ENCODE data around the gene IFFO2. TPM values are rescaled to one million over a fixed set of nuclear protein-coding genes. Genes with fewer than 3 reads are reported as not detected.

The IFFO2 gene
- polyA plus RNA-seq, 4 donors = 0.22 to 3.6 (median 2.4) TPM

- WGBS, 3 donors = 85 to 95% (median 88%) methylated on average over 2 of the region's 2 CpGs
- H3K27me3 ChIP-seq (ENCODE audit: control insufficient read depth in 3 of 3, insufficient read depth in 3 of 3, low read length in 3 of 3) = peaks cover 0 to 8% (median 2%) of the 10 kb centered on the region in 3 donors
- no peak for DNase-seq
- no peaks in the 10 kb centered on the region for H3K9me3 ChIP-seq (ENCODE audit: control insufficient read depth in 2 of 2, insufficient read depth in 1 of 2, low read depth in 1 of 2, low read length in 1 of 2)
- no peak overlapping the region for H3K27ac ChIP-seq (ENCODE audit: low read depth in 1 of 3, low read length in 2 of 3)
- H3K36me3 ChIP-seq (ENCODE audit: control insufficient read depth in 3 of 3, insufficient read depth in 2 of 3, low read depth in 1 of 3, low read length in 3 of 3) = no peaks in the 10 kb centered on the region
- no peaks in the 10 kb centered on the region for H3K4me1 ChIP-seq (ENCODE audit: control insufficient read depth in 3 of 3, insufficient read depth in 2 of 3, low read depth in 1 of 3, low read length in 2 of 3)
- FAIRE-seq = no peak
- no peak overlapping the region for H3K4me3 ChIP-seq (ENCODE audit: low read depth in 1 of 3, low read length in 3 of 3)
Observed at GRCh38 chr1:18967066-18967690, 10.7 kb upstream of the IFFO2 start.

DNA sequence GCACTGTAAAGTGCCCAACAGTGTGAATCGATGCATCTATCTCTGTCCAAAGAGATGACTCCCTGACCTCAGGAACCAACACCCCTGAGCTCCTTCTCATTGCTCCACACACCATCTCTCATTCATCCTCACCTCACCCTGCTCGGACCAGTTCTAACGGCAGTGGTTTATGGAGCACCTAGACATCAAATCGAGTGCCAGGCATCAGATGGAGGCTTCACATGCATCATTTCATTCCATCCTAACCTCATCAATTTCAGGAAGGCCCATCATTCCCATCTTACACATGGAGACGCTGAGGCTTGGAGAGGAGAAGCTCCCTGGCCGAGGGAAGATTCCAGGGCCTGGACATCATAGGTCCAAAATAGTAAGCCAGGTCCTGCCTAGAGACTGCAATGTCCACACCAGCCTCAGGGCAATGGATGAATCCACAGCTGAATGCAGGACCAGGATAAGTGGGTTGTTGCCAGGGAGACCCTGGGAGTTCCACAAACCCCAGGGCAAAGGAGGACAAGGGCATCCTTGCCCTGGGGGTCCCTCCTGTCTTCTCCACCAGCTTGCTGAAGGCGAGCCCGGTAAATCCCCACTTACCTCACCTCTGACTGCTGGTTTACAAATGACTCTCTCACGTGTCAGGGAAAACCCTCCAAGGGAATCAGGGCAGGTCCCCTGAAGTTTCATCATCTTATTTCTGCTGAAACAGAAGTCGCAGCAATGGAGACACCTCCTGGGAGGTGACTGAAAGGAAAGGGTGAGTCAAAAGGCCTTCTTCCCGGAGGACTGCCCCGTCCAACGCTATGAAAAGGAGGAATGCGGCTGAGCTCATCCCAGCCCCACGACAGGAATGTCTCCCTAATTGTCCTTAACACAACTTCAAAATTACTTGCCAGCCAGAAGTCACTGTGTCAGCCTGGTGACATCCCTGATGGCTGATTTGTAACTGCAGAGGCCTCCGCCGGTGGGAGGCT is 9.0 kb upstream of the IFFO2 start:
- Histone ChIP-seq H3K36me3 (ENCODE audit: control insufficient read depth in 3 of 3, insufficient read depth in 2 of 3, low read depth in 1 of 3, low read length in 3 of 3) (no peaks in the 10 kb centered on the region), H3K27ac (ENCODE audit: low read depth in 1 of 3, low read length in 2 of 3) (no peak overlapping the region), H3K27me3 (ENCODE audit: control insufficient read depth in 3 of 3, insufficient read depth in 3 of 3, low read length in 3 of 3) (peaks cover 0 to 10% (median 2%) of the 10 kb centered on the region in 3 donors), H3K9me3 (ENCODE audit: control insufficient read depth in 2 of 2, insufficient read depth in 1 of 2, low read depth in 1 of 2, low read length in 1 of 2) (no peaks in the 10 kb centered on the region), H3K4me1 (ENCODE audit: control insufficient read depth in 3 of 3, insufficient read depth in 2 of 3, low read depth in 1 of 3, low read length in 2 of 3) (no peaks in the 10 kb centered on the region), H3K4me3 (ENCODE audit: low read depth in 1 of 3, low read length in 3 of 3) (no peak overlapping the region)
- FAIRE-seq (no peak), DNase-seq (no peak)
- 80 to 82% (median 81%) methylated on average over 17 of the region's 17 CpGs for WGBS, 3 donors

DNA sequence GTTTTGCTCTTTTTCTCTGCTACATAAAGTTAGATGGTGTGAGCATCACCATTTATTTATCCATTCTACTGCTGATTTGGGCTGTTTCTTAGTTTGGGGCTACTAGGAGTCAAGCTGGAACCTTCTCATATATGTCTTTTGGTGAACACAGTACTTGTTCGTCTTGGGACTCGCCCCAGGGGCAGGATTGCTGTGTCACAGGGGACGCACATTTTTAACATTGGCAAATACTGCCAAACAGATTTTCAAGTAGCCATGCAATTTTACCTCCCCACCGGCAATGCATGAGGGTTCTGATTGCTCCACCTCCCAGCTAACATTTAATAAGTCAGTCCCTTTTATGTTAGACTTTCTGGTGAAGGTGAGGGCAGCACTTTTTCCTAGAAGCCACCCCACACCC is 7.5 kb upstream of the IFFO2 start:
- Histone ChIP-seq H3K9me3 (ENCODE audit: control insufficient read depth in 2 of 2, insufficient read depth in 1 of 2, low read depth in 1 of 2, low read length in 1 of 2) (no peaks in the 10 kb centered on the region), H3K27me3 (ENCODE audit: control insufficient read depth in 3 of 3, insufficient read depth in 3 of 3, low read length in 3 of 3) (peaks cover 0 to 12% (median 2%) of the 10 kb centered on the region in 3 donors), H3K4me1 (ENCODE audit: control insufficient read depth in 3 of 3, insufficient read depth in 2 of 3, low read depth in 1 of 3, low read length in 2 of 3) (no peaks in the 10 kb centered on the region), H3K4me3 (ENCODE audit: low read depth in 1 of 3, low read length in 3 of 3) (no peak overlapping the region), H3K27ac (ENCODE audit: low read depth in 1 of 3, low read length in 2 of 3) (no peak overlapping the region), H3K36me3 (ENCODE audit: control insufficient read depth in 3 of 3, insufficient read depth in 2 of 3, low read depth in 1 of 3, low read length in 3 of 3) (no peaks in the 10 kb centered on the region)
- DNase-seq (no peak), FAIRE-seq (no peak)
- 89 to 91% (median 90%) methylated on average over 4 of the region's 4 CpGs for WGBS, 3 donors

DNA sequence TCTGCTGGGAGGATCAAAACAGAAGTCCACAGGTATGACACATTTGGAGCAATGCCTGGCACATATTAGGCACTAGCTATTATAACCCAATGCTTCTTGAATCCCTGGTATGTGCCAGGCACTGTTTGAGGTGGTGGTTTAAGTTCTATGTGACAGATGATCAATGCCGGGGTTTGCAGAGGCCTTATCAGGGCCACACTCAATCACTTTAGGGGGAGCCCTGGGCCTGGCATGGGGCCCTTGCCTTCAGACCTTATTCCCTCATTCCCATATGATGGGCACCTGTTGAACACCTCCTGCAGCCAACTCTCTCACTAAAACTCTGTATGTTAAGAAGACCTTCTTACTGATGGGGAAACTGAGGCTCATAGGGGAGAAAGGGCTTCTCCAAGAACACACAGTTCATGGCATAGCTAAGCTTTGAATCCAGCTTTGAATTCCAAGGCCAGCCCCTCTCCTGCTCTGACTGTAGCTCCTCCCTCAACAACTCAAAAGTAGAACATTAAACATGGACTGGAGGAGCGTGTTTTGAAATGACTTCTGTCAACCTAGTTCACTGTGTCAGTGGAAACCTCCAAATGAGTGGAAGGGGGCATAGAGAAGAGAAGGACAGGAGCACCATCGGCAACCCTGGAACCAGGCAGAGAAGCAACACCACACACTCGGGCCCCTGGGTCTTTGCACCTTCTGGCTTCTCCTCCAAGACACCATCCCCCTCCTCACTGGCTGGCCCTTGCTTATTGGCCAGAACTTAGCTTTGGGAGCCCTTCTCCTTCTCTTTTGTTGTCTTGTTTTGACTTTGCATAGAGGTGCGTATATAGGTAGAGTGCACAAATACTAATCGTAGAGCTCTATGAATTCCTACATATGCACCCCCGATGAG is 6.6 kb upstream of the IFFO2 start:
- Histone ChIP-seq H3K4me1 (ENCODE audit: control insufficient read depth in 3 of 3, insufficient read depth in 2 of 3, low read depth in 1 of 3, low read length in 2 of 3) (no peaks in the 10 kb centered on the region), H3K27me3 (ENCODE audit: control insufficient read depth in 3 of 3, insufficient read depth in 3 of 3, low read length in 3 of 3) (peaks cover 0 to 14% (median 0%) of the 10 kb centered on the region in 3 donors), H3K27ac (ENCODE audit: low read depth in 1 of 3, low read length in 2 of 3) (no peak overlapping the region), H3K9me3 (ENCODE audit: control insufficient read depth in 2 of 2, insufficient read depth in 1 of 2, low read depth in 1 of 2, low read length in 1 of 2) (no peaks in the 10 kb centered on the region), H3K4me3 (ENCODE audit: low read depth in 1 of 3, low read length in 3 of 3) (no peak overlapping the region), H3K36me3 (ENCODE audit: control insufficient read depth in 3 of 3, insufficient read depth in 2 of 3, low read depth in 1 of 3, low read length in 3 of 3) (no peaks in the 10 kb centered on the region)
- DNase-seq (no peak), FAIRE-seq (no peak)
- WGBS, 3 donors = 84 to 93% (median 86%) methylated on average over 7 of the region's 7 CpGs

- 69 to 74% (median 70%) methylated on average over 9 of the region's 9 CpGs for WGBS, 3 donors
- no peak for FAIRE-seq
- no peaks in the 10 kb centered on the region for H3K9me3 ChIP-seq (ENCODE audit: control insufficient read depth in 2 of 2, insufficient read depth in 1 of 2, low read depth in 1 of 2, low read length in 1 of 2)
- H3K36me3 ChIP-seq (ENCODE audit: control insufficient read depth in 3 of 3, insufficient read depth in 2 of 3, low read depth in 1 of 3, low read length in 3 of 3) = no peaks in the 10 kb centered on the region
- H3K4me3 ChIP-seq (ENCODE audit: low read depth in 1 of 3, low read length in 3 of 3) = no peak overlapping the region
- DNase-seq = no peak
- H3K27ac ChIP-seq (ENCODE audit: low read depth in 1 of 3, low read length in 2 of 3) = no peak overlapping the region
- peaks cover 0 to under 1% (median 0%) of the 10 kb centered on the region in 3 donors for H3K4me1 ChIP-seq (ENCODE audit: control insufficient read depth in 3 of 3, insufficient read depth in 2 of 3, low read depth in 1 of 3, low read length in 2 of 3)
- peaks cover 0 to 20% (median 0%) of the 10 kb centered on the region in 3 donors for H3K27me3 ChIP-seq (ENCODE audit: control insufficient read depth in 3 of 3, insufficient read depth in 3 of 3, low read length in 3 of 3)
Observed at GRCh38 chr1:18962121-18962721, 5.7 kb upstream of the IFFO2 start.

- Histone ChIP-seq H3K4me1 (ENCODE audit: control insufficient read depth in 3 of 3, insufficient read depth in 2 of 3, low read depth in 1 of 3, low read length in 2 of 3) (peaks cover 0 to 5% (median 0%) of the 10 kb centered on the region in 3 donors), H3K9me3 (ENCODE audit: control insufficient read depth in 2 of 2, insufficient read depth in 1 of 2, low read depth in 1 of 2, low read length in 1 of 2) (no peaks in the 10 kb centered on the region), H3K27me3 (ENCODE audit: control insufficient read depth in 3 of 3, insufficient read depth in 3 of 3, low read length in 3 of 3) (peaks cover 0 to 21% (median 0%) of the 10 kb centered on the region in 3 donors), H3K36me3 (ENCODE audit: control insufficient read depth in 3 of 3, insufficient read depth in 2 of 3, low read depth in 1 of 3, low read length in 3 of 3) (no peaks in the 10 kb centered on the region), H3K4me3 (ENCODE audit: low read depth in 1 of 3, low read length in 3 of 3) (no peak overlapping the region), H3K27ac (ENCODE audit: low read depth in 1 of 3, low read length in 2 of 3) (no peak overlapping the region)
- WGBS, 3 donors = 81 to 88% (median 87%) methylated on average over 3 of the region's 3 CpGs
- DNase-seq = no peak
- FAIRE-seq = no peak
Observed at GRCh38 chr1:18960821-18961220, 4.3 kb upstream of the IFFO2 start.

GRCh38 chr1:18960409-18960808 is 3.9 kb upstream of the IFFO2 start:
- 94 to 95% (median 94%) methylated on average over 4 of the region's 4 CpGs for WGBS, 3 donors
- Histone ChIP-seq H3K27ac (ENCODE audit: low read depth in 1 of 3, low read length in 2 of 3) (no peak overlapping the region), H3K36me3 (ENCODE audit: control insufficient read depth in 3 of 3, insufficient read depth in 2 of 3, low read depth in 1 of 3, low read length in 3 of 3) (no peaks in the 10 kb centered on the region), H3K27me3 (ENCODE audit: control insufficient read depth in 3 of 3, insufficient read depth in 3 of 3, low read length in 3 of 3) (peaks cover 0 to 19% (median 0%) of the 10 kb centered on the region in 3 donors), H3K4me1 (ENCODE audit: control insufficient read depth in 3 of 3, insufficient read depth in 2 of 3, low read depth in 1 of 3, low read length in 2 of 3) (peaks cover 0 to 5% (median 0%) of the 10 kb centered on the region in 3 donors), H3K4me3 (ENCODE audit: low read depth in 1 of 3, low read length in 3 of 3) (no peak overlapping the region), H3K9me3 (ENCODE audit: control insufficient read depth in 2 of 2, insufficient read depth in 1 of 2, low read depth in 1 of 2, low read length in 1 of 2) (no peaks in the 10 kb centered on the region)
- FAIRE-seq (no peak), DNase-seq (no peak)
